HG02870 (cell line): ENCODE measurements around the gene PCED1A.

Source experiments
- ATAC-seq: cut with Tn5 transposase; IDR thresholded peaks from one replicate; pipeline ENCODE4 v1.9.1; 2021; ENCODE audit warnings: mild to moderate bottlenecking, moderate library complexity; ENCODE audit not compliant: unreplicated experiment

PCED1A gene

DNA sequence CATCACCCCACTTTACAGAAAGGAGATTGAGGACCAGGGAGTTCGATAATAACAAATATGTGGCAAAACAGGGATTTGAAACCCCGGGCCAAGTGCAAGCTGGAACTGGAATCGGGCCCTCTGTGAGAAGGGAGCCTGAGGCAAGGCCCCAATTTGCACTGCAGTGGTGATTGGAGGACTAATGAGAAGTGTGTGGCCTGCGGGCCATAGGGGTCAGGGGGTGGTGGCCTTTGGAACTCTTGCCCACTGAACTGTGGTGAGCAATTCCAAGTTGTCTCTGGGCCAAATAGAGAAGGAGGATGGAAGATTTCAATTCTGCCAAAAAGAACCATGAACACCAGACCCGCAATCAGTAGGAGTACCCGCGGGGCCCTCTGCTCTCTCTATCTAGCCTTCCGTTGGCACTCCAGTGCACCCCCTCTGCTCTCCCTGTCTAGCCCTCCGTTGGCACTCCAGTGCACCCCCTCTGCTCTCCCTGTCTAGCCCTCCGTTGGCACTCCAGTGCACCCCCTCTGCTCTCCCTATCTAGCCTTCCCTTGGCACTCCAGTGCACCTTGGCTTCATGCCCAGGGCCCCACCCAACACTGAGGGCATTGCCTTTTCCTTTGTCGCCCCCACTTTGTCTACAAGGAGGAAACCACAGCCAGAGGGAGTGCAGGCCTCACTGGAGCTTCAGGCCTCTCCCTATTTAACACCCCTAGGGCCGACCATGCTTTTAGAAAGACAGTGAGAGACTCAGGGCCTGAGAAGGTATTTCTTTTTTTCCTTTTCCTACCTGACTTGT is 26.8 kb upstream of the PCED1A start:
- no peak for ATAC-seq

DNA sequence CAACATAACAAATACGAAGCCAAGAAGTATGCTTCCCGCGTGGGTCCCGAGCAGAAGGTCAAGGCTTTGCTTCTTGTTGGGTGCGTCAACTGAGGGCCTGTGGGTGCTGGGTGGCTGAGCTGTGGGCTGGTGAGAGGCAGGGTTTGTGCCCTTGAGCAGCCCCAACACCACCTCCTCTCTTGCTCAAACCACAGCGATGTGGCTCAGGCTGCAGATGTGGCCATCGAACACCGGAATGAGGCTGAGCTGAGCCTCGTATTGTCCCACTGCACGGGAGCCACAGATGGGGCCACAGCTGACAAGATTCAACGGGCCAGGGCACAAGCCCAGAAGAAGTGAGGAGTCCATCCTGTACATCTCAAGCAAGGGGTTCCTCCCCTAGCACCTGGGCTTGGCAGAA is 25.8 kb upstream of the PCED1A start:
- ATAC-seq = no peak

DNA sequence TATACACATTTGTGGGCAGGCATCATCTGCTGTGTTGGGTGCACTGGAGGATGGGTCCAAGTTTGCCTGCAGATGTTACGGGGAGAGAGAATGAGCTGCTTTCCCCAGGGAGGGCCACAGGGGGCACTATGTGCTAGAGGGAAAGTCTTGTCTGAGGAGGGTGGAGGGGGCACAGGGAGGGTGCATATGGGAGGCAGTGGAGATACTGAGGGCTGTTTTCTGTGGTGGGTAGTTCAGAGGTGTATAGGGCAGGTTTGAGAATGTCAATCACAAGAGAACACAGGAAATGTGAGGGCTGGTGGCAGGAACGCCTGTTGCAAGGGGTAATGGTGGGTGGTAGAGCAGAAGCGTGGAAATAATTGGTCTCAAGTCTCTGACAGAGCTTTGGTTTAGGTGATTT is 25.2 kb upstream of the PCED1A start:
- ATAC-seq = no peak

- ATAC-seq = no peak
Measured at GRCh38 chr20:2865101-2865500, 24.6 kb upstream of the PCED1A start.

DNA sequence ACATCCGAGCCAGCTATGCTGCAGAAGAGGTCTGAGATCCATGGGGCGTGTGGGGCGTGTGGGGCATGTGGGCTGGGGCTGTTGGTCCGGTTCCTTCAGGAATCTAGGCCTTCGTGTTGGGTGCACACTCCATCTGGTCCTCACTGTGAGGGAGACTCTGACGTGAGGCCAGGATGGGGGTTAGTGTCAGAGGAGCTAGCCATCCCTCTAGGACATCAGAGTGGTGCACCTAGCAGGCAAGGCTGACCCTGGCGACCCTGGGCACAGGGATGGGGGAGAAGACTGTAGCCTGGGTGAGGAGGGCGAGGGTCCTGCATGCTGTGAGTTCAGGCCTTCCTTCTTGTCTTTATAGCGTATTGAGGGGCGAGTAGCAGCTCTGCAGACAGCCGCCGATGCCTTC is 24.2 kb upstream of the PCED1A start:
- ATAC-seq = no peak

GRCh38 chr20:2859330-2860121 is 19.1 kb upstream of the PCED1A start:
- no peak for ATAC-seq

DNA sequence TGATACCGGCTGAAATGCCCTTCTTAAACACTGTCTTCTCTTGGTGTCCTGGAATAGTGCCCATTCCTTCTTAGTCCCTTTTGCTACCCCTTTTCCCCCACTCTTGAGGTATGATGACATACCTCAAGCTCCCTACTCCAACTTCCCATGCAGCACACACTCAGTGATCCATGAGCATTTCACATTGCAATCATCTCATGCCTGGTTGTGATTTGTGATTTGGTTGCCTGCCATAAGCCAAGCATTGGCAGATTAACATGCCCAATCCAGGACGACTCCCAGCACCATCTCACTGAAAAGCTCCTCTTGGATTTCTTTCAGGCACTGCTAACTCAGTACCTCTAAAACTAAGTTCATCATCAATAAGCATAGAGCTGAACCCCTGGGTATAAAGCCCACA is 18.1 kb upstream of the PCED1A start:
- no peak for ATAC-seq

DNA sequence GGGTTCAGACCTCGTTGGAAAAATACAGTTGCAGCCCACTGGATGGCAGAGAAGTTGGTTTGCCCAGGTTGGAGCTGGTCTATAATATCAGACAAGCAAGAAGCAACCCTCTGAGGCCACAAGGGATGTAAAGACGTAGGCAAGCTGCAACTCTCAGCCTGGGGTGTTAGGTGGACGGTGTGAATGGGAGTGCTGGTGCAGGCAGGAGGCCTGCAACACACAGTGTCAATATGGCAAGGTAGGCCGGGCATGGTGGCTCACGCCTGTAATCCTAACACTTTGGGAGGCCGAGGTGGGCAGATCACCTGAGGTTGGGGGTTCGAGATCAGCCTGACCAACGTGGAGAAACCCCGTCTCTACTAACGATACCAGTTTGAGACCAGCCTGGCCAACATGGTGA is 10.6 kb upstream of the PCED1A start:
- no peak for ATAC-seq

DNA sequence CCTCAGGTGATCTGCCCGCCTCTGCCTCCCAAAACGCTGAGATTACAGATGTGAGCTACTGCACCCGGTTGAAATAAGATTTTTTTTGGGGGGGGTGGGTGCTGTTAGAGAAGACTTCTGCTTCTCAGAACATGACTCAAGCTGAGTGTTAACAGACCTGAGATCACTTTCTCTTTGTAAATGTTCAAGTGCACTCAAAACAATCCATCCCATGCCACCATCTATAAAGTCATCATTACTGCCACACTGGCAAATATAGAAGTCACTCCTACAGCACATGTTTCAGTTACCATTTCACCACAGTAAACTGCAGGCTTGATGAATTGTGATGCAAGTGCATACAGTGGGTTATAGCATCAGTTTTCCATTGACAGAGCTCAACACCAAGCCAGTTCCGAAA is 9.1 kb upstream of the PCED1A start:
- ATAC-seq = no peak

- ATAC-seq = no peak
Measured at GRCh38 chr20:2847802-2848201, 7.3 kb upstream of the PCED1A start.

DNA sequence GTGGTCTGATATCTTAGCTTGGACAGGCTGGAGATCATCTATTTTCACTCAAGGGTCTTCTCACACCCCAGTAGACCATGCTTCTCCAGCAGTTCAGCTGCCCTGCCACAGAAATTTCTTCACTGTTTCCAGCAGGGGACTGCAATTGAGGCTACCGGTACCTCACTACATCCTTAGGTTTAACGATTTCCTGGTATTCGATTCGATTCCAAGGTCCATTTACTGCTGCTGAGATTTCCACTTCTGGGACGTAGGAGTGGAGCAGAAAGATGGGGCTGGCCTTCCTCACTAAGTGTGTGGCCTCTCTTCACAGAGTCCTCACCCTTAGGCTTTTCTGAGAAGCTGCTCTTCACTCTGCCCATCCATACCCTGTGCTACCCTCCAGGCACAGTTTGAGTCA is 6.2 kb upstream of the PCED1A start:
- no peak for ATAC-seq

- ATAC-seq = no peak
Measured at GRCh38 chr20:2845607-2846006, 5.2 kb upstream of the PCED1A start.

- peak; percentile 14 for ATAC-seq
Measured at GRCh38 chr20:2840967-2841531, 594 bp upstream of the PCED1A start.

DNA sequence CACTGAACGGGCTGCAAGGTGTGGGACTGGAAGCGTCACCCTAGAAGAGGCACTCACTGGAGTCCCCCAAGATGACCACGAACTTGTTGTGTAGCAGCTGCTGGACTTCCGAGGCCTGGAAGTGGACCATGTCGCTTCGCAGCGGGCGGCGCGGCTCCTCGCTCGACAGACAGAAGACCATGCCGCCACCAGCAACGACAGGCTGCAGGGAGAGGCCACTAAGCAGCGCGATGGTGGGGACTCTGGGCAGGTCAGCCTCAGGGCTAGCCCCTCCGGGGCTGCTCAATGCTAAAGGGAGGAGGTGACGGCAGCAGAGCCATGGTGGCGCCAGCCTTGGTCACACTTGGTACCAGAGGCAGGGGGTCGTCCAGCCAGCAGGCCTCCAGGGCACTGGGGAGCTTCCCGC is 720 bp downstream of the PCED1A start:
- ATAC-seq = no peak

DNA sequence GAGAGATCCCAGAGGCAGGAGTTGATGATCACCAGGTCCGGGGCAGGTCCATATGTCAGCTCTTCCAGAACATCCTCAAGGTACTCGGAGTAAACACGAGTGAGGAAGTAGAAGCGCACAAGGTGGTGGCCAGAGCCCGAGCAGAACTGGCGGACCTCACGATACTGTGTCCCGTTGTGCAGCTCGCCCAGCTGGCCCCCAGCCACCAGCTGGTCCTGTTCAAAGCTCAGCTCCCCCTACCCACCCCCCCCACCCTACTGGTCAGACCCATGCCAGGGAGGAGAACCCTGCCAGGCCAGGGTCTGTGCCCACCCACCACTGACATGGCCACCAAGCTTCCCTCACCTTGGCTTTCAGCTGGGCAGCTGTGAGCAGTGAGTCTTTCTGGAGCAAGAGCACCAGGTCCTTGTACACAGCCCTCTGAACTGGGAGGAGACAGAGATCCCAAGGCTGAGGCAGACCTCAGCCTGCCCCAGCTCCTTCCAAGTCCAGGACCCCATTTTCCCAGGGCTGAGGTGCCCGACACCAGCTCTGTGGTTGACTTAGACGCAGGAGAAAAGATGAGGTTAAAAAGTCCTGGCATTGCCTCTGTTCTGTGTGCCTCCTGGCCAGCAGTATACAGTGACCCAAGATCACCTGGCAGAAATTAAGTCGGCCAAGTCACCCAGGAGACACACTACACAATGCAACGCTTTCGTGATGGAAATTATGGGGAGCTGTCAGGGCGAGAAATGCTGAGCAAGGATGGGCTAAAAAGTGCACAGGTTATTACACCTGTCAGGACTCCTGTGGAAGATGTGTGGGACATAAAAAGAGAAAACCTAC is 1.4 kb downstream of the PCED1A start:
- ATAC-seq = no peak

DNA sequence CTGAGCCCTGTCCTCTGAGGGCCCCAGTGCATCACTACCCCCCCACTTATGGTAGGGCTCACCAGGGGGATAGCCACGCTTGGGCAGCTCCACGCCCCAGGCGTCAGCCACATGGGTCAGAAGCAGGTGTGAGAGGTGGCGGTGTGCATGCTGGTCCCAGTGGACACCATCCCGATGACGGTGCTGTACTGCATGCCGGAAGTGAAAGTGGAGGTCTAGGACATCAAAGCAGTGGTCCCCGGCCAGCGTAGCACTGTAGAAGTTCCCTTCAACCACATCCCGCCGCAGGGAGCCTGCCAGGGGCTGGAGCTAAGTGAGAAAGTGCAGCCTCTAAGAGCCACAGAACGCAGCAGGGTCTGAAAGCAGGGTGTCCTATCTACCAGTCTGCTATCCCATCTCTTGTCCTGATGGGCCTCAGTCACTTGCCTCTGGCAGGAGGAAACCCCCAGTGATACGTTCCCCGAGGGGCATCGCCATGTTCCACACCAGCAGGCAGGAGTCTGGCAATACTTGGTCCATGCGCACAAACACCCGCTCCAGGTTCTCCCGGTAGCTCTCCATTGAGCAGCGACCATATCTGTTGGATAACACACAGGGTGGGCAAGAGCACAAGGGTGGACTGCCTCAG is 2.2 kb downstream of the PCED1A start:
- no peak for ATAC-seq

- ATAC-seq = no peak
Measured at GRCh38 chr20:2837221-2837960, 3.1 kb downstream of the PCED1A start.

GRCh38 chr20:2836035-2836434 is 4.4 kb downstream of the PCED1A start:
- no peak for ATAC-seq

GRCh38 chr20:2835331-2835796 is 5.1 kb downstream of the PCED1A start:
- no peak for ATAC-seq
